Measurements from ENCODE around the gene ATP8B3. TPM values are rescaled to one million over a fixed set of nuclear protein-coding genes. Genes with fewer than 3 reads are reported as not detected.

Gene ATP8B3
- polyA plus RNA-seq, 1 donor = 0.99 TPM

- H3K27me3 ChIP-seq (ENCODE audit: control insufficient read depth, insufficient read depth, low read length) = peaks cover 85% of the 10 kb centered on the region
- no peak for DNase-seq
- no peak overlapping the region for H3K27ac ChIP-seq (ENCODE audit: low read length)
- H3K4me3 ChIP-seq (ENCODE audit: low read length) = no peak overlapping the region
- WGBS (ENCODE audit: insufficient coverage, low lambda C conversion rate) = no CpG with 5 or more reads among the region's 31 CpGs
- H3K36me3 ChIP-seq (ENCODE audit: control insufficient read depth, insufficient read depth, low read length) = no peaks in the 10 kb centered on the region
- no peaks in the 10 kb centered on the region for H3K4me1 ChIP-seq (ENCODE audit: control insufficient read depth, insufficient read depth, low read length)
- peaks cover 20% of the 10 kb centered on the region for H3K9me3 ChIP-seq (ENCODE audit: control insufficient read depth, low read depth, low read length)
These were observed 65.4 kb downstream of the ATP8B3 start for GRCh38 chr19:1746401-1747284.

- Histone ChIP-seq H3K36me3 (ENCODE audit: control insufficient read depth, insufficient read depth, low read length) (no peaks in the 10 kb centered on the region), H3K4me3 (ENCODE audit: low read length) (no peak overlapping the region), H3K27ac (ENCODE audit: low read length) (no peak overlapping the region), H3K27me3 (ENCODE audit: control insufficient read depth, insufficient read depth, low read length) (peaks cover 74% of the 10 kb centered on the region), H3K4me1 (ENCODE audit: control insufficient read depth, insufficient read depth, low read length) (no peaks in the 10 kb centered on the region), H3K9me3 (ENCODE audit: control insufficient read depth, low read depth, low read length) (peaks cover 20% of the 10 kb centered on the region)
- DNase-seq = no peak
- 8% methylated on average over 2 of the region's 14 CpGs for WGBS (ENCODE audit: insufficient coverage, low lambda C conversion rate)
These were observed 66.5 kb downstream of the ATP8B3 start for GRCh38 chr19:1745589-1746031.

GRCh38 chr19:1744822-1745563 is 67.1 kb downstream of the ATP8B3 start:
- Histone ChIP-seq H3K4me3 (ENCODE audit: low read length) (no peak overlapping the region), H3K27ac (ENCODE audit: low read length) (no peak overlapping the region), H3K4me1 (ENCODE audit: control insufficient read depth, insufficient read depth, low read length) (no peaks in the 10 kb centered on the region), H3K36me3 (ENCODE audit: control insufficient read depth, insufficient read depth, low read length) (no peaks in the 10 kb centered on the region), H3K9me3 (ENCODE audit: control insufficient read depth, low read depth, low read length) (peaks cover 20% of the 10 kb centered on the region), H3K27me3 (ENCODE audit: control insufficient read depth, insufficient read depth, low read length) (peaks cover 73% of the 10 kb centered on the region)
- DNase-seq = no peak
- no CpG with 5 or more reads among the region's 19 CpGs for WGBS (ENCODE audit: insufficient coverage, low lambda C conversion rate)

- Histone ChIP-seq H3K27ac (ENCODE audit: low read length) (no peak overlapping the region), H3K9me3 (ENCODE audit: control insufficient read depth, low read depth, low read length) (peaks cover 15% of the 10 kb centered on the region), H3K4me3 (ENCODE audit: low read length) (no peak overlapping the region), H3K36me3 (ENCODE audit: control insufficient read depth, insufficient read depth, low read length) (no peaks in the 10 kb centered on the region), H3K4me1 (ENCODE audit: control insufficient read depth, insufficient read depth, low read length) (no peaks in the 10 kb centered on the region), H3K27me3 (ENCODE audit: control insufficient read depth, insufficient read depth, low read length) (peaks cover 67% of the 10 kb centered on the region)
- WGBS (ENCODE audit: insufficient coverage, low lambda C conversion rate) = no CpG with 5 or more reads among the region's 10 CpGs
- no peak for DNase-seq
These were observed 67.9 kb downstream of the ATP8B3 start for GRCh38 chr19:1744133-1744665.

- peaks cover 8% of the 10 kb centered on the region for H3K9me3 ChIP-seq (ENCODE audit: control insufficient read depth, low read depth, low read length)
- H3K4me1 ChIP-seq (ENCODE audit: control insufficient read depth, insufficient read depth, low read length) = no peaks in the 10 kb centered on the region
- H3K36me3 ChIP-seq (ENCODE audit: control insufficient read depth, insufficient read depth, low read length) = no peaks in the 10 kb centered on the region
- no peak overlapping the region for H3K27ac ChIP-seq (ENCODE audit: low read length)
- no peak overlapping the region for H3K4me3 ChIP-seq (ENCODE audit: low read length)
- peaks cover 65% of the 10 kb centered on the region for H3K27me3 ChIP-seq (ENCODE audit: control insufficient read depth, insufficient read depth, low read length)
- DNase-seq = no peak
- no CpG with 5 or more reads among the region's 34 CpGs for WGBS (ENCODE audit: insufficient coverage, low lambda C conversion rate)
These were observed 68.9 kb downstream of the ATP8B3 start for GRCh38 chr19:1742989-1743696.

- no CpG with 5 or more reads among the region's 11 CpGs for WGBS (ENCODE audit: insufficient coverage, low lambda C conversion rate)
- Histone ChIP-seq H3K4me1 (ENCODE audit: control insufficient read depth, insufficient read depth, low read length) (no peaks in the 10 kb centered on the region), H3K9me3 (ENCODE audit: control insufficient read depth, low read depth, low read length) (no peaks in the 10 kb centered on the region), H3K27ac (ENCODE audit: low read length) (no peak overlapping the region), H3K27me3 (ENCODE audit: control insufficient read depth, insufficient read depth, low read length) (peaks cover 63% of the 10 kb centered on the region), H3K36me3 (ENCODE audit: control insufficient read depth, insufficient read depth, low read length) (no peaks in the 10 kb centered on the region), H3K4me3 (ENCODE audit: low read length) (no peak overlapping the region)
- DNase-seq = no peak
These were observed 72.0 kb downstream of the ATP8B3 start for GRCh38 chr19:1739960-1740629.

GRCh38 chr19:1736927-1737326 is 75.1 kb downstream of the ATP8B3 start:
- Histone ChIP-seq H3K4me1 (ENCODE audit: control insufficient read depth, insufficient read depth, low read length) (no peaks in the 10 kb centered on the region), H3K36me3 (ENCODE audit: control insufficient read depth, insufficient read depth, low read length) (no peaks in the 10 kb centered on the region), H3K27me3 (ENCODE audit: control insufficient read depth, insufficient read depth, low read length) (peaks cover 64% of the 10 kb centered on the region), H3K9me3 (ENCODE audit: control insufficient read depth, low read depth, low read length) (no peaks in the 10 kb centered on the region), H3K27ac (ENCODE audit: low read length) (no peak overlapping the region), H3K4me3 (ENCODE audit: low read length) (no peak overlapping the region)
- DNase-seq = no peak
- no CpG with 5 or more reads among the region's 22 CpGs for WGBS (ENCODE audit: insufficient coverage, low lambda C conversion rate)

GRCh38 chr19:1736280-1736679 is 75.8 kb downstream of the ATP8B3 start:
- Histone ChIP-seq H3K27ac (ENCODE audit: low read length) (no peak overlapping the region), H3K36me3 (ENCODE audit: control insufficient read depth, insufficient read depth, low read length) (no peaks in the 10 kb centered on the region), H3K4me3 (ENCODE audit: low read length) (no peak overlapping the region), H3K27me3 (ENCODE audit: control insufficient read depth, insufficient read depth, low read length) (peaks cover 66% of the 10 kb centered on the region), H3K9me3 (ENCODE audit: control insufficient read depth, low read depth, low read length) (no peaks in the 10 kb centered on the region), H3K4me1 (ENCODE audit: control insufficient read depth, insufficient read depth, low read length) (no peaks in the 10 kb centered on the region)
- no CpG with 5 or more reads among the region's 3 CpGs for WGBS (ENCODE audit: insufficient coverage, low lambda C conversion rate)
- no peak for DNase-seq

- Histone ChIP-seq H3K27me3 (ENCODE audit: control insufficient read depth, insufficient read depth, low read length) (peaks cover 66% of the 10 kb centered on the region), H3K4me3 (ENCODE audit: low read length) (no peak overlapping the region), H3K9me3 (ENCODE audit: control insufficient read depth, low read depth, low read length) (no peaks in the 10 kb centered on the region), H3K4me1 (ENCODE audit: control insufficient read depth, insufficient read depth, low read length) (no peaks in the 10 kb centered on the region), H3K36me3 (ENCODE audit: control insufficient read depth, insufficient read depth, low read length) (no peaks in the 10 kb centered on the region), H3K27ac (ENCODE audit: low read length) (no peak overlapping the region)
- WGBS (ENCODE audit: insufficient coverage, low lambda C conversion rate) = no CpG with 5 or more reads among the region's 28 CpGs
- DNase-seq = no peak
These were observed 77.6 kb downstream of the ATP8B3 start for GRCh38 chr19:1734321-1734966.
